Erythroblast (primary cell): ENCODE results near the gene LYPLAL1.

ENCODE experiments used
- DNase-seq, 2 experiments: peaks; one replicate each; lab custom pipeline; 2025; lab: John Stamatoyannopoulos, UW
- GATA1 ChIP-seq: IDR thresholded peaks from 2 replicates; pipeline ENCODE4 v1.6.1; 2011; ENCODE audit warnings: low read depth, mild to moderate bottlenecking, control low read depth, low read length, moderate library complexity
- POLR2A ChIP-seq: IDR thresholded peaks from 2 replicates; pipeline ENCODE4 v1.6.1; 2011; ENCODE audit warnings: mild to moderate bottlenecking, low read length

LYPLAL1 gene

DNA sequence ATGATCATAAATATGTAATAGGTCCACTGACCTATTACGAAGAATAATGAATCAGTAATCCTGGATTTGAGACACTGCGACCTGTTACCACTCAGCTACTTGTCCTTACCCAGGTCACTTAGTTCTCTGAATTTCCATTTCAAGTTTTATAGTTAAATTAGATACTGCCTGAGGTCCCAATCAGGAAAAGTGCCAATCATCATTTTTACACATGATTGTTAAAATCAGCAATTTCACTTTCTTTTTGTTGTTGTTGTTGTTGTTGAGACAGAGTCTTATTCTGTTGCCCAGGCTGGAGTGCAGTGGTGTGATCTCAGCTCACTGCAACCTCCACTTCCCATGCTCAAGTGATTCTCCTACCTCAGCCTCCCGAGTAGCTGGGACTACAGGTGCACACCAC lies 22.8 kb upstream of the LYPLAL1 start:
- TF ChIP-seq POLR2A (no peak), GATA1 (no peak)
- DNase-seq = no peak

- DNase-seq = no peak
- TF ChIP-seq GATA1 = no peak
- no peak for TF ChIP-seq POLR2A
Measured at GRCh38 chr1:219151467-219151866, 22.2 kb upstream of the LYPLAL1 start.

DNA sequence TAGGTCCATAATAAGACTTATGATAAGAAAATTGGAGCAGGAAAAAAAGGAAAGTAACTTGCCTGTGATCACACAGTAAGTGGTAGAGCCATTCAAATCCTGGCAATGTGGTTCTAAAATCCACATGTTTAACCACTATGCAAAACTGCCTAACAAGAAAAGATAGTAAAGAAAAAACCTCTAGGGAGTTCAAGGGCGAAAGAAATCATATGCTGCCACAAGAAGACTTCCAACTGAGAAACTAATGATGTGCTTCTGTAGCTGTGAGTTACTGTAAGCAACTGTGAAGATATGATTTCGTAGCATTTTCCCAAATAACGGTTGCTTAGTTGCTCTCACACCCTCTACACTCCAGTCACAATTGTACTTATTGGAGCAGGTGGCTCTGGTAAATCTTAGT lies 20.9 kb upstream of the LYPLAL1 start:
- no peak for TF ChIP-seq POLR2A
- TF ChIP-seq GATA1 = no peak
- no peak for DNase-seq

DNA sequence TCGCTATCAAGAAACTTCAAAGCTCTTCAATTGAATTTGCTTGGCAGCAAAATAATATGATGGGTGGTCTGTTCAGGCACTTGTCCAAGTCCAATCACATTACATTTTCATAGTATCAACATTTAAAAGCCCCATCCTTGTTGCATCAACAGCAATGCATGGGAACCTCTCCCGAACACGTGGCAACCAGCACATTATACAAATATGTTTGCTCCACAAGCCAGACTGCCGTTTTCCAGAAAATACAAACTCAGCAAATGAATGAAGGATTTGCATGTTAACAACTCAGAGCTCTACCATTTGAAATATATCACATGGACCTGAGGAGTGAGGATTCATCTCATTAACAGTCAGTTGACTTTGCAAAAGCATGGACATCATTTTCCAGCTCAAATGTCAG lies 20.0 kb upstream of the LYPLAL1 start:
- TF ChIP-seq GATA1 = no peak
- no peak for TF ChIP-seq POLR2A
- DNase-seq = no peak

DNA sequence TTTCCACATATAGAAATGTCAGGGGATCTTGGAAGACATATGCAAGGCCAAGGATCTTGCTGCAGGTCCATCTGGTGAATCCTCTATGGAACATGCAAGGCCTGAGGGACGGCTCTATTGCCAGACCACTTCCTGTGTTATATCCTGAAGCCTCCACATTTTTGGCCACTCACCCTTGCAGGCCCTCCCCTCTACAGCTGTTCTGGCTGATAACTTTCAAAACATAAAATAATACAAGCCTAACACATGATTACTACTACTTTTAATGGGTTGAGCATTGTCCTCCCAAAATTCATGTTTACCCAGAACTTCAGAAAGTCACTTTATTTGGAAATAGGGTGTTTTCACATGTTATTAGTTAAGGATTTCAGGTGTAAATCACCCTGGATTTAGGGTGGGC lies 18.5 kb upstream of the LYPLAL1 start:
- no peak for TF ChIP-seq GATA1
- TF ChIP-seq POLR2A = no peak
- peak; percentile 7 to 30 for DNase-seq

DNA sequence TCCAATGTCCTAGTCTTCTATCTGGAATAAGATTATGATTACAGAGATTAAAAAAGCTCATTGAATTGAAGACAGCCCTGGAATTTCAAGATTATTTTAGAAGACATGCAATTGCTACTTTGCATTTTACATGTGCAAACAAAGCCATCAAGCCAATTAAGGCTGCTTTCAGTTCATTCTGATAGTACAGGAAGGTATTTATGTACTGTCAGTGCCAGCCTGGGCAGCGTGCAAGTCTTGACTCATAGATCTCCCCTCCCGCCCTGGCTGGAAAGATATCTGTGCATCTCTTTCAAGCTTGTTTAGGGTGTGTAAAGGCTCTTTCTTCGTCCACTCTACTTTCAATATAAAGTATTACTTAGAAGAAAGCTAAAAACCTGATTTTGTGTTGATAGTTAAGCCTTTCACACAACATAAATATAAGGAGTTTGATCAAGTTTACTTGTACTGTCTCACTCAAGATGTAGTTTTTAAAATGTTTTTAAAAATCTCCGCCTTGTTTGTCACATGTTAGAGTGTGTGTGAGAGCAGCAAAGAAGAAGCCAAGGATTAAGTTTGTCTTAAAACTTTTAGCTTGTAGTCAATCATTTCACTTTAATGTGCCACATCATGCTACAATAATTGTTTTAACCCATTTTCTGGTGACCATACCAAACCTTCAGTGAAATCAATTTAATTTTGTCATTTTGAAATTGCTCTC lies 13.6 kb upstream of the LYPLAL1 start:
- TF ChIP-seq POLR2A = no peak
- no peak for TF ChIP-seq GATA1
- DNase-seq = no peak

DNA sequence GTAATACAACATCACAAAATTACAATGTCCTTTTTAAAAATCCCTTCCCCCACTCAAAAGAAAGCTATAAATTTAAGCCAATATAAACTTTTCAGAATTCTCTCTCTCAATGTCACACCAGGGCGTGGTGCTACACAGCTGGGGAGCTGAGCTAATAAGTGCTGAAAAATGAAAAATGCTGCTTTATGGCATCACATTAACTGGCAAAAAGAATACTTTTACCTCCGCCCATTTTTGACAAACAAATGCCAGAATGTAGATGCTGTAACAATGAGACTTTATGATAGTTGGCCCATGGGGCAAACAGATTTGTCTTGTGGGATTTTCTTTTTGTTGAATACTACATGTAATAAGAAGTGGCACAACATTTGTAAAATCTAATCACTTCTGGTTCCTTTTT lies 12.7 kb upstream of the LYPLAL1 start:
- no peak for TF ChIP-seq POLR2A
- no peak for TF ChIP-seq GATA1
- DNase-seq = no peak

- TF ChIP-seq POLR2A (no peak), GATA1 (no peak)
- no peak for DNase-seq
Measured at GRCh38 chr1:219161371-219161770, 12.3 kb upstream of the LYPLAL1 start.

DNA sequence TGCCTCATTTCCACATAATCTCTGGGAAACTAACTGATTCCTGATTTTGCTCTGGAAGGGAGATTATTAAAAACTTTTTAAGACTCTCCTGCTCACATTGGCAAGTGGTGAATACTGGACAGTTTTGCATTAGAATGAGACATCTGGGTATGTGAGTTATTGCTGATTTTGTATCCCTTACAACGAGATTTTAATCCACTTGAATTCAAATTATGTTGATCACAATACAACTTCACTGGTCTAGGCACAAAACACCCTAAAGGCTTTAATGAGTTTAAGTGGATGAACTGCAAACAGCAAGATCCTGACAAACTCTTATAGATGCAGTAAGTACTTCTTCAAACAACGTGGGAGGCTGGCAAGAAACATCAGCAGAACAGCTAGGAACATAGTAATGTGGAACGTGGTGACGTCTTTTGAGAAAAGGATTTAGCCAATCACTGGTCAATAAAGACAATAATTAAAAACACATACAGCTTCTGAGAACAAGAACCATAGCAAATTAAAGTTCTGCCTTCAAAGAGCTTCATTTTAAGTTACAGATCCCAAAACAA lies 10.2 kb upstream of the LYPLAL1 start:
- no peak for TF ChIP-seq POLR2A
- no peak for TF ChIP-seq GATA1
- DNase-seq = no peak

- no peak for DNase-seq
- TF ChIP-seq POLR2A (no peak), GATA1 (no peak)
Measured at GRCh38 chr1:219171192-219171935, 2.3 kb upstream of the LYPLAL1 start.

DNA sequence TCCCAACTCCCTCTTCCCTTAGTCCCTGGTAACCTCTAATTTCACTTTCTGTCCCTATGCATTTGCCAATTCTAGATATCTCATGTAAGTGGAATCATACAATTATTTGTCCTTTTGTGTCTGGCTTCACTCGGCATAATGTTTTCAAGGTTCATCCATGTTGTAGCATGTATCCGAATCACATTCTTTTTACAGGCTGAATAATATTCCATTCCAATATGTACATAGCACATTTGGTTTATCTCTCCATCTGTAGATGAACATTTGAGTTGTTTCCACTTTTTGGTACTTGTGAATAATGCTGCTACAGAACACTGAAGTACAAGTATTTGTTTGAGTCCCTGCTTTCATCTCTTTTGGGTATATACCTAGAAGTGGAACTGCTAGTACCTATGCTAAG lies 857 bp upstream of the LYPLAL1 start:
- DNase-seq = no peak
- TF ChIP-seq POLR2A = no peak
- no peak for TF ChIP-seq GATA1

GRCh38 chr1:219173434-219173757 lies 282 bp upstream of the LYPLAL1 start:
- no peak for DNase-seq
- TF ChIP-seq GATA1 (no peak), POLR2A (no peak)

- no peak for TF ChIP-seq GATA1
- no peak for TF ChIP-seq POLR2A
- peak; percentile 40 to 66 for DNase-seq
Measured at GRCh38 chr1:219174460-219175211, 958 bp downstream of the LYPLAL1 start.

- DNase-seq = no peak
- TF ChIP-seq GATA1 (no peak), POLR2A (no peak)
Measured at GRCh38 chr1:219175212-219175564, 1.5 kb downstream of the LYPLAL1 start.

- TF ChIP-seq POLR2A (no peak), GATA1 (no peak)
Measured at GRCh38 chr1:219176168-219176567, 2.5 kb downstream of the LYPLAL1 start.

GRCh38 chr1:219177363-219177762 lies 3.7 kb downstream of the LYPLAL1 start:
- TF ChIP-seq POLR2A (no peak), GATA1 (no peak)
- DNase-seq = no peak

More at GRCh38 chr1:219176168-219176567, 2.5 kb downstream of the LYPLAL1 start:
- DNase-seq = no peak
